ENCODE data around the gene KDM4B. TPM values are rescaled to one million over a fixed set of nuclear protein-coding genes. Genes with fewer than 3 reads are reported as not detected.

Gene KDM4B
- total and polyA plus RNA-seq, 2 donors (not counting 1 experiment from before 2014, with no cell fraction given): 75.5 to 205 TPM

DNA sequence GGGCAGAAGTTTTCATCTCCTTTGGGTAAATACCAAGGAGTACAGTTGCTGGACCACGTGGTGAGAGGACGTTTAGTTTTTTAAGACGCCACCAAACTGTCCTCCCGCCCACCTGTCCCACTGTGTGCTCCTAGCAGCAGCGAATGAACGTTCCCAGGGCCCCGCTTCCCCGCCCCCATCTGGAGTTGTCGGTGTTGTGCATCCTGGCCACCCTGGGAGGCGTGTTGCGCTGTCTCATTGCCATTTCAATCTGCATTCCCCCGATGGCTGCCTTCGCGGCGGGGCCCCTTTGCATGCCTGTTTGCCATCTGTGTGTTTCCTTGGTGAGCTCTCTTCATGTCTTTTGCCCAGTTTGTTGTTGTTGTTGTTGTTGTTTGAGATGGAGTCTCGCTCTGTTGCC, 76.1 kb downstream of the KDM4B start:
- ATAC-seq (ENCODE audit: low read depth): no peak
- no peak overlapping the region for H3K9ac ChIP-seq (ENCODE audit: low read length)
- H3K27me3 ChIP-seq (replicated peaks in 1 of 4; ENCODE audit: control extremely low read depth in 1 of 4, control insufficient read depth in 3 of 4, insufficient read depth in 4 of 4, low read length in 3 of 4): no peaks in the 10 kb centered on the region
- peaks cover 0 to 35% of the 10 kb centered on the region in 2 experiments for H3K36me3 ChIP-seq (replicated peaks in 1 of 2; ENCODE audit: control extremely low read depth in 1 of 2, control insufficient read depth in 1 of 2, extremely low read depth in 1 of 2, insufficient read depth in 2 of 2, low read length in 1 of 2)
- DNase-seq: no peak
- no peak overlapping the region for H3K4me3 ChIP-seq (ENCODE audit: control extremely low read depth in 1 of 5, extremely low read depth in 1 of 5, insufficient read depth in 1 of 5, low read depth in 2 of 5, low read length in 4 of 5)
- intact Hi-C loops (cut with micrococcal nuclease): loop anchor here (10.0 kb wide), 1 partner anchor 310 kb away; no protein-coding TSS in a partner anchor
- Mint-ChIP-seq H3K4me1 (peaks cover 8% of the 10 kb centered on the region), H3K27ac (no peak overlapping the region), H3K9me3 (ENCODE audit: insufficient read depth) (no peaks in the 10 kb centered on the region), H3K27me3 (no peaks in the 10 kb centered on the region), H3K4me3 (no peak overlapping the region)
- no peak overlapping the region for H3K4me2 ChIP-seq (replicated peaks; ENCODE audit: low read depth, low read length, poor library complexity, severe bottlenecking)
- CTCF ChIA-PET: interaction anchor here (1.6 to 11.7 kb wide), 4 partner anchors 10 to 126 kb away, joined by 4 to 102 read pairs (median 6); no protein-coding TSS in a partner anchor
- H2AFZ ChIP-seq (ENCODE audit: insufficient read depth, low read depth, low read length, poor library complexity, severe bottlenecking): no peak overlapping the region
- H4K20me1 ChIP-seq (ENCODE audit: control insufficient read depth, insufficient read depth, low read length, poor library complexity, severe bottlenecking): peaks cover 44% of the 10 kb centered on the region
- no peak for TF ChIP-seq EZH2 (IDR thresholded peaks at IDR 0.05; ENCODE audit: borderline replicate concordance, insufficient read depth, low read depth, low read length, poor library complexity, severe bottlenecking)
- TF ChIP-seq, protein P1, sequence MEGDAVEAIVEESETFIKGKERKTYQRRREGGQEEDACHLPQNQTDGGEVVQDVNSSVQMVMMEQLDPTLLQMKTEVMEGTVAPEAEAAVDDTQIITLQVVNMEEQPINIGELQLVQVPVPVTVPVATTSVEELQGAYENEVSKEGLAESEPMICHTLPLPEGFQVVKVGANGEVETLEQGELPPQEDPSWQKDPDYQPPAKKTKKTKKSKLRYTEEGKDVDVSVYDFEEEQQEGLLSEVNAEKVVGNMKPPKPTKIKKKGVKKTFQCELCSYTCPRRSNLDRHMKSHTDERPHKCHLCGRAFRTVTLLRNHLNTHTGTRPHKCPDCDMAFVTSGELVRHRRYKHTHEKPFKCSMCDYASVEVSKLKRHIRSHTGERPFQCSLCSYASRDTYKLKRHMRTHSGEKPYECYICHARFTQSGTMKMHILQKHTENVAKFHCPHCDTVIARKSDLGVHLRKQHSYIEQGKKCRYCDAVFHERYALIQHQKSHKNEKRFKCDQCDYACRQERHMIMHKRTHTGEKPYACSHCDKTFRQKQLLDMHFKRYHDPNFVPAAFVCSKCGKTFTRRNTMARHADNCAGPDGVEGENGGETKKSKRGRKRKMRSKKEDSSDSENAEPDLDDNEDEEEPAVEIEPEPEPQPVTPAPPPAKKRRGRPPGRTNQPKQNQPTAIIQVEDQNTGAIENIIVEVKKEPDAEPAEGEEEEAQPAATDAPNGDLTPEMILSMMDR (IDR thresholded peaks at IDR 0.05): no peak
- WGBS (ENCODE audit: insufficient coverage): 92% methylated on average over 15 of the region's 16 CpGs
- no peak overlapping the region for H3K27ac ChIP-seq (ENCODE audit: low read length in 2 of 2)
- peaks cover 41% of the 10 kb centered on the region for H3K79me2 ChIP-seq (ENCODE audit: control insufficient read depth, insufficient read depth, low read length)
- peaks cover 3 to 18% of the 10 kb centered on the region in 2 donors for H3K4me1 ChIP-seq (ENCODE audit: control insufficient read depth in 2 of 2, insufficient read depth in 2 of 2, low read length in 2 of 2)
- POLR2A ChIA-PET: interaction anchor here (0.7 kb wide), 1 partner anchor 53 kb away, joined by 3 read pairs; no protein-coding TSS in a partner anchor
- H3K9me3 ChIP-seq (ENCODE audit: control extremely low read depth in 1 of 3, control insufficient read depth in 2 of 3, insufficient read depth in 1 of 3, low read length in 2 of 3): no peaks in the 10 kb centered on the region

DNA sequence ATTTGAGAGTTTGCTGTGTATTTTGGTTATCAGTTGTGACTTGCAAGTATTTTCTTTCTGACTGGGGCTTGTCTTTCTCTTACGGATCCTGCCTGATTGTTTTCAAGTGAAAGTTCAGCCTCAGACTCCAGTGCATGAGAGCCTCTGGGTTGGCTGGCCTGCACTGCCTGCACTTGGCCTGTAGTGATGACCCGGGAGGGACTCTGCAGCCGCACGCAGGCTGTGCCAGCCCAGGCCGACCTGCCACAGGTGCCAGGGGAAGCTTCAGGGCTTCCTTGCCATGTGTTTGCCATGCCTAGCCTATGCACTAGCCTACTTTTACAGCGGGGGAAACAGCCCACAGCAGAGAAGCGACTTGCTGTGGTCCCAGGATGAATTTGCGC, 77.0 kb downstream of the KDM4B start:
- intact Hi-C loops (cut with micrococcal nuclease): loop anchor here (10.0 kb wide), 1 partner anchor 309 kb away; no protein-coding TSS in a partner anchor
- Mint-ChIP-seq H3K4me1 (peaks cover 10% of the 10 kb centered on the region), H3K27me3 (no peaks in the 10 kb centered on the region), H3K4me3 (no peak overlapping the region), H3K9me3 (ENCODE audit: insufficient read depth) (no peaks in the 10 kb centered on the region), H3K27ac (no peak overlapping the region)
- ATAC-seq (ENCODE audit: low read depth) (no peak), DNase-seq (no peak)
- 85% methylated on average over 8 of the region's 8 CpGs for WGBS (ENCODE audit: insufficient coverage)
- H3K27me3 ChIP-seq (replicated peaks in 1 of 4; ENCODE audit: control extremely low read depth in 1 of 4, control insufficient read depth in 3 of 4, insufficient read depth in 4 of 4, low read length in 3 of 4): no peaks in the 10 kb centered on the region
- H3K4me3 ChIP-seq (ENCODE audit: control extremely low read depth in 1 of 5, extremely low read depth in 1 of 5, insufficient read depth in 1 of 5, low read depth in 2 of 5, low read length in 4 of 5): no peak overlapping the region
- peaks cover 51% of the 10 kb centered on the region for H4K20me1 ChIP-seq (ENCODE audit: control insufficient read depth, insufficient read depth, low read length, poor library complexity, severe bottlenecking)
- peaks cover 43% of the 10 kb centered on the region for H3K79me2 ChIP-seq (ENCODE audit: control insufficient read depth, insufficient read depth, low read length)
- H3K4me2 ChIP-seq (replicated peaks; ENCODE audit: low read depth, low read length, poor library complexity, severe bottlenecking): no peak overlapping the region
- no peaks in the 10 kb centered on the region for H3K9me3 ChIP-seq (ENCODE audit: control extremely low read depth in 1 of 3, control insufficient read depth in 2 of 3, insufficient read depth in 1 of 3, low read length in 2 of 3)
- no peak overlapping the region for H3K9ac ChIP-seq (ENCODE audit: low read length)
- no peak overlapping the region for H3K27ac ChIP-seq (ENCODE audit: low read length in 2 of 2)
- H3K4me1 ChIP-seq (ENCODE audit: control insufficient read depth in 2 of 2, insufficient read depth in 2 of 2, low read length in 2 of 2): peaks cover 3 to 23% of the 10 kb centered on the region in 2 donors
- ChIA-PET POLR2A (interaction anchor here (0.6 kb wide), 1 partner anchor 128 kb away, joined by 10 read pairs; no protein-coding TSS in a partner anchor), CTCF (interaction anchor here (1.1 to 11.7 kb wide), 9 partner anchors 9 to 534 kb away, joined by 3 to 102 read pairs (median 4); no protein-coding TSS in a partner anchor)
- peaks cover 0 to 28% of the 10 kb centered on the region in 2 experiments for H3K36me3 ChIP-seq (replicated peaks in 1 of 2; ENCODE audit: control extremely low read depth in 1 of 2, control insufficient read depth in 1 of 2, extremely low read depth in 1 of 2, insufficient read depth in 2 of 2, low read length in 1 of 2)
- TF ChIP-seq EZH2 (IDR thresholded peaks at IDR 0.05; ENCODE audit: borderline replicate concordance, insufficient read depth, low read depth, low read length, poor library complexity, severe bottlenecking): no peak
- TF ChIP-seq, protein P1 (IDR thresholded peaks at IDR 0.05): no peak
- no peak overlapping the region for H2AFZ ChIP-seq (ENCODE audit: insufficient read depth, low read depth, low read length, poor library complexity, severe bottlenecking)

Measured in B cell (primary cell).